GM13977 (cell line): ENCODE measurements around the gene PTPRO.

ENCODE experiments used
- DNase-seq: peaks from one replicate; pipeline ENCODE4 v3.0.0; 2012; ENCODE audit warnings: low spot score
- CTCF ChIP-seq: IDR thresholded peaks from 2 replicates; pipeline ENCODE4 v1.5.1; 2012; ENCODE audit warnings: mild to moderate bottlenecking, control low read depth; ENCODE audit not compliant: insufficient read depth; ENCODE audit errors: extremely low read depth, missing control alignments
- in situ Hi-C: fragments of 300-500 bp; cut with MboI; formaldehyde crosslinking; loops from one replicate; pipeline ENCODE4 v1.12.0; 2022; ENCODE audit warnings: low sequenced_read_pairs, low pct_unique_long_range_greater_than_20kb, mixed read lengths, inconsistent platforms; ENCODE audit not compliant: unreplicated experiment

The PTPRO gene

GRCh38 chr12:15393995-15394394, 71.7 kb downstream of the PTPRO start:
- in situ Hi-C loops = no loop called here
- TF ChIP-seq CTCF = no peak

GRCh38 chr12:15404485-15404884, 82.2 kb downstream of the PTPRO start:
- no peak for DNase-seq
- no peak for TF ChIP-seq CTCF
- in situ Hi-C loops = no loop called here

More at GRCh38 chr12:15393995-15394394, 71.7 kb downstream of the PTPRO start:
- DNase-seq = no peak

DNA sequence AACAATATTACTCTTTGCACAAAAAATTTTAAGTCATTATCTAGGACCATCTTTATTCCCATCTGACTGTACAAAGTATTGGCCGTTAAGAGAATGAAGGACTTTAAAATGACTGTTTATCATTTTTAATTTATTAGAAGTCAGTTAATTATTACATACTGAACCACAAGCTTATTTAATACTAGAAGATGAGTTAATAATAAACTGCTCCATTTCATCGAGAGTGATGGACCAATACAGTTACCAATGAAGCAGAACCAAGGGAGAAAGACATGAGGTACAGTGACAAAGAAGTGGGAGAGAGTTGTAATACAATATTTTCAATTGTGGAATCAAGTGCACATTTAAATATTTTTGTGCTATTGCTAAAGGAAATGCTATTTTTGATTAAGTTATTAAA, 83.3 kb downstream of the PTPRO start:
- DNase-seq = no peak
- TF ChIP-seq CTCF = no peak
- in situ Hi-C loops = no loop called here

DNA sequence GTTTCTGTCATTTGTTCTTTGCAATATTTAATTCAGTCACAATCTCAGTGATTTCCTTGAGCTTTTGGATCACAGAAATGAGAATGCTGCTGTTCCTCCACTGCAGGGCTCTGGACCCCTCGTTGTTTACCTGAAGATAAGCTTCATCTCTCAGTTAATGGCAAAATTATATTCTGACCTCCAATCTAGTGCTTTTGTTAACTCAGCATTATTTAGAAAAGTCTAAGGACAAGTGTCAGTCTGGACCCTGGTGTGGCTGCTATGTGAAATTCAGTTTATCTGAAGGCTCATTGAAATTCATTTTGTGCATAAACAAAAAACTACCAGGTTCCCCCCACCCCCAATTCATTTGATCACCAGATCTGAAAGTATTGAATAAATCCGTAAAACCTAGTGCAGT, 84.7 kb downstream of the PTPRO start:
- no peak for TF ChIP-seq CTCF
- in situ Hi-C loops = no loop called here
- no peak for DNase-seq

GRCh38 chr12:15411842-15412241, 89.5 kb downstream of the PTPRO start:
- DNase-seq = no peak
- in situ Hi-C loops = no loop called here
- TF ChIP-seq CTCF = no peak

GRCh38 chr12:15417691-15418090, 95.4 kb downstream of the PTPRO start:
- in situ Hi-C loops = no loop called here
- no peak for TF ChIP-seq CTCF
- no peak for DNase-seq

DNA sequence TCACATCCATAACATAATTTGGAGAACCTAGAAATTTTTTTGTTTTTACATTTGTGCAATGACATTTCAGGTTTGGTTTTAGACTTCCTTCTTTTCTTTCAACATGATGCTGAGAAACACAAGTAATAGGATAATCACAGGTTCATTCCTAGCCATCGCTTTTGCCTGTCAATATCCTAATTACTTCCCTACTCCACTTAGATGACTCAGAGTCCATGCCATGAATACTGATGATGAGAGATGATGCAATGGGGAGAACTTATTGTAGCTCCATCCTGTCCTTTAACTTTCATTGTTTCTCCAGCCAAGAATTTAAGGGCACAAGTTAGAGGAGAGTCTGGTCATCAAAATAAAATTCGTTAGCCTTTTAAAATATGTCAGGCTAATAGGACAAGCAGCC, 101.3 kb downstream of the PTPRO start:
- in situ Hi-C loops = no loop called here

More for the DNA sequence above, 101.3 kb downstream of the PTPRO start:
- no peak for TF ChIP-seq CTCF
- DNase-seq = no peak
